ENCODE data around the gene RNASE12. TPM values are rescaled to one million over a fixed set of nuclear protein-coding genes. Genes with fewer than 3 reads are reported as not detected.

Gene RNASE12
- total RNA-seq, 6 donors from 2014 or later, result not detected

GRCh38 chr14:20631023-20631879 lies 40.1 kb upstream of the RNASE12 start:
- WGBS, 2 donors, result 2 to 5% methylated on average over 19 of the region's 19 CpGs
- no peaks in the 10 kb centered on the region for H3K36me3 ChIP-seq
- no peaks in the 10 kb centered on the region for H3K9me3 ChIP-seq
- DNase-seq (no peak), ATAC-seq (ENCODE audit: low FRiP score in 2 of 2) (peak in 1 of 2 donors; percentile 54)
- H3K27ac ChIP-seq, result no peak overlapping the region
- H3K4me3 ChIP-seq, result peak overlapping the region in 3 of 4 donors; percentile 20 to 40 (median 37)
- peaks cover 0 to 13% (median under 1%) of the 10 kb centered on the region in 4 donors for H3K27me3 ChIP-seq
- no peak for TF ChIP-seq POLR2A (IDR thresholded peaks at IDR 0.05)
- no peak for TF ChIP-seq POLR2AphosphoS5 (IDR thresholded peaks at IDR 0.05)
- TF ChIP-seq, protein P1, sequence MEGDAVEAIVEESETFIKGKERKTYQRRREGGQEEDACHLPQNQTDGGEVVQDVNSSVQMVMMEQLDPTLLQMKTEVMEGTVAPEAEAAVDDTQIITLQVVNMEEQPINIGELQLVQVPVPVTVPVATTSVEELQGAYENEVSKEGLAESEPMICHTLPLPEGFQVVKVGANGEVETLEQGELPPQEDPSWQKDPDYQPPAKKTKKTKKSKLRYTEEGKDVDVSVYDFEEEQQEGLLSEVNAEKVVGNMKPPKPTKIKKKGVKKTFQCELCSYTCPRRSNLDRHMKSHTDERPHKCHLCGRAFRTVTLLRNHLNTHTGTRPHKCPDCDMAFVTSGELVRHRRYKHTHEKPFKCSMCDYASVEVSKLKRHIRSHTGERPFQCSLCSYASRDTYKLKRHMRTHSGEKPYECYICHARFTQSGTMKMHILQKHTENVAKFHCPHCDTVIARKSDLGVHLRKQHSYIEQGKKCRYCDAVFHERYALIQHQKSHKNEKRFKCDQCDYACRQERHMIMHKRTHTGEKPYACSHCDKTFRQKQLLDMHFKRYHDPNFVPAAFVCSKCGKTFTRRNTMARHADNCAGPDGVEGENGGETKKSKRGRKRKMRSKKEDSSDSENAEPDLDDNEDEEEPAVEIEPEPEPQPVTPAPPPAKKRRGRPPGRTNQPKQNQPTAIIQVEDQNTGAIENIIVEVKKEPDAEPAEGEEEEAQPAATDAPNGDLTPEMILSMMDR (IDR thresholded peaks at IDR 0.05), result no peak
- TF ChIP-seq EP300 (IDR thresholded peaks at IDR 0.05), result no peak
- peaks cover 23 to 41% (median 26%) of the 10 kb centered on the region in 4 donors for H3K4me1 ChIP-seq

DNA sequence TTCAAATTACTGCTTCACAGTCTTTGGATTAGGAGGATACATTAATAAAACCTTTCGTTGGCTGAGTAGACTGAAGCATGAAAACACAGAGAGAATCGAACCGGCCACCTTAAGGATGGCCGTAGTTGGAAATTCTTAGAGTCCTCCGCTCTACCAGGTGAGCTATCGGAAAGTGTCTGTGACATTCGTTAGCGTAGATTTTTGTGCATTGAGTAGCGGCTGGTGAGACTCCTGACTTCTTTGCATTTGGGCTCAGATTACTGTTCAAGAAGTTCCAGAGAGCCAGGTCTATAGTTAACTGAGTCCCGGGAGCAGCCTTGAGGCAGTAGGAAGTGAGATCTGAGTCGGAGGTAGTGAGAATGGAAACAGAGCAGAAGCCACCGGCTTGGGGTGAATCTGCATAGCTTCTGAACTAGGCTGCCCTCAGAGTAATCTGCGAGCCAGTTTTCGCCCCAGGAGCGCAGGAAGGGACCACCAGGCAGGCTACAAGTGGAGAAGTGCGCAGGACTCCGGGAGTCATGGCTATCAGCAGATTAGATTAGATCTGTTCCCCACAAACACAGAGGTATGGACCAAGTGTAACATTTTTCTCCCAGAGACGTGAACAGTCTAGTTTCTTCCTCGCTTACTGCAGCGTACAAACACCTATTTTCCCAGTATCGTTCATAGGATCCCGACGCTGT lies 39.3 kb upstream of the RNASE12 start:
- Histone ChIP-seq H3K4me3 (peak overlapping the region in 3 of 4 donors; percentile 6 to 40 (median 37)), H3K27ac (no peak overlapping the region), H3K27me3 (peaks cover 0 to 13% (median under 1%) of the 10 kb centered on the region in 4 donors), H3K36me3 (no peaks in the 10 kb centered on the region), H3K4me1 (peaks cover 23 to 48% (median 30%) of the 10 kb centered on the region in 4 donors), H3K9me3 (no peaks in the 10 kb centered on the region)
- TF ChIP-seq POLR2A (IDR thresholded peaks at IDR 0.05), result no peak
- no peak for TF ChIP-seq EP300 (IDR thresholded peaks at IDR 0.05)
- TF ChIP-seq, protein P1 (IDR thresholded peaks at IDR 0.05), result no peak
- TF ChIP-seq POLR2AphosphoS5 (IDR thresholded peaks at IDR 0.05), result no peak
- 4 to 6% methylated on average over 21 to 23 of the region's 23 CpGs for WGBS, 2 donors
- no peak for DNase-seq
- ATAC-seq (ENCODE audit: low FRiP score in 2 of 2), result peak in 1 of 2 donors; percentile 28

- ATAC-seq (ENCODE audit: low FRiP score in 2 of 2) (no peak), DNase-seq (no peak)
- Histone ChIP-seq H3K4me3 (no peak overlapping the region), H3K36me3 (no peaks in the 10 kb centered on the region), H3K27ac (no peak overlapping the region), H3K4me1 (peaks cover 29 to 68% (median 45%) of the 10 kb centered on the region in 4 donors), H3K27me3 (peaks cover 0 to 13% (median under 1%) of the 10 kb centered on the region in 4 donors), H3K9me3 (no peaks in the 10 kb centered on the region)
- TF ChIP-seq POLR2A (IDR thresholded peaks at IDR 0.05), result no peak
- TF ChIP-seq POLR2AphosphoS5 (IDR thresholded peaks at IDR 0.05), result no peak
- TF ChIP-seq EP300 (IDR thresholded peaks at IDR 0.05), result no peak
- TF ChIP-seq, protein P1 (IDR thresholded peaks at IDR 0.05), result no peak
- 49 to 52% methylated on average over 10 of the region's 10 CpGs for WGBS, 2 donors
Observed at GRCh38 chr14:20628063-20628854, 37.1 kb upstream of the RNASE12 start.

GRCh38 chr14:20627346-20628027 lies 36.3 kb upstream of the RNASE12 start:
- ATAC-seq (ENCODE audit: low FRiP score in 2 of 2) (no peak), DNase-seq (no peak)
- H3K4me1 ChIP-seq, result peaks cover 31 to 69% (median 46%) of the 10 kb centered on the region in 4 donors
- TF ChIP-seq POLR2AphosphoS5 (IDR thresholded peaks at IDR 0.05), result no peak
- no peak for TF ChIP-seq POLR2A (IDR thresholded peaks at IDR 0.05)
- TF ChIP-seq, protein P1 (IDR thresholded peaks at IDR 0.05), result no peak
- TF ChIP-seq EP300 (IDR thresholded peaks at IDR 0.05), result no peak
- peaks cover 0 to 7% (median under 1%) of the 10 kb centered on the region in 4 donors for H3K27me3 ChIP-seq
- no peaks in the 10 kb centered on the region for H3K9me3 ChIP-seq
- no peak overlapping the region for H3K4me3 ChIP-seq
- H3K36me3 ChIP-seq, result no peaks in the 10 kb centered on the region
- WGBS, 2 donors, result 63 to 67% methylated on average over 5 of the region's 5 CpGs
- H3K27ac ChIP-seq, result no peak overlapping the region
